ENCODE measurements around the gene LRP5.

GRCh38 chr11:68303982-68304780 is 8.2 kb upstream of the LRP5 start:
- TF ChIP-seq EZH2phosphoT487 (IDR thresholded peaks at IDR 0.05; ENCODE audit: low read depth, severe bottlenecking, unreplicated experiment): no peak
- TF ChIP-seq CTCF (IDR thresholded peaks at IDR 0.05; ENCODE audit: poor library complexity): no peak
